Esophagus muscularis mucosa (tissue), 4 donors: Measurements from ENCODE around the gene ZCCHC17. TPM values are rescaled to one million over a fixed set of nuclear protein-coding genes. Genes with fewer than 3 reads are reported as not detected.

Experiments used
- DNase-seq: peaks from one replicate; pipeline ENCODE4 v3.0.0-alpha.2; 2017; ENCODE audit errors: extremely low spot score
- H3K27ac ChIP-seq, 4 donors: fragments of 200-600 bp; sonication (generic); replicated peaks in 1 of 4; 1 replicate in 3 of 4; 2 replicates in 1 of 4; pipeline ENCODE4 v1.5.1; 2016 to 2019; ENCODE audit warnings: mild to moderate bottlenecking in 1 of 4
- H3K27me3 ChIP-seq, 4 donors: fragments of 200-600 bp; sonication (generic); one replicate each; pipeline versions ENCODE4 v1.5.1 to v1.6.0; 2016 to 2019
- H3K36me3 ChIP-seq, 4 donors: fragments of 200-600 bp; sonication (generic); one replicate each; pipeline ENCODE4 v1.5.1; 2016 to 2019
- H3K4me1 ChIP-seq, 4 donors: fragments of 200-600 bp; sonication (generic); one replicate each; pipeline ENCODE4 v1.5.1; 2016 to 2019
- H3K4me3 ChIP-seq, 4 donors: fragments of 200-600 bp; sonication (generic); 1 replicate in 2 of 4; 2 replicates in 2 of 4; pipeline ENCODE4 v1.5.1; 2016 to 2019; ENCODE audit warnings: mild to moderate bottlenecking in 4 of 4, moderate library complexity in 1 of 4
- H3K9me3 ChIP-seq, 4 donors: fragments of 200-600 bp; sonication (generic); 1 replicate in 3 of 4; 2 replicates in 1 of 4; pipeline ENCODE4 v1.5.1; 2016 to 2019
- CTCF ChIP-seq, 3 experiments: fragments of 200-600 bp in 2 of 3; fragments of 450-650 bp in 1 of 3; sonication (generic) in 2 of 3; IDR thresholded peaks; one replicate each; pipeline ENCODE4 v1.5.1; 2017 to 2019; ENCODE audit warnings: antibody characterized with exemption in 3 of 3, mild to moderate bottlenecking in 2 of 3, moderate library complexity in 1 of 3
- EP300 ChIP-seq: sonication (generic); formaldehyde crosslinking; IDR thresholded peaks from one replicate; pipeline ENCODE4 v1.6.1; 2017; ENCODE audit warnings: antibody characterized with exemption
- POLR2A ChIP-seq: fragments of 450-650 bp; IDR thresholded peaks from one replicate; pipeline ENCODE4 v1.6.1; 2017; ENCODE audit warnings: antibody characterized with exemption, moderate library complexity, mild to moderate bottlenecking, low read depth
- POLR2AphosphoS5 ChIP-seq, 2 donors: sonication (generic); formaldehyde crosslinking; IDR thresholded peaks; one replicate each; pipeline ENCODE4 v1.6.1; 2017; ENCODE audit warnings: antibody characterized with exemption in 2 of 2
- WGBS: methylation state at CpG from one replicate; pipeline ENCODE4 v1.1.5; 2018; 5-methylcytosine and 5-hydroxymethylcytosine counted together
- intact Hi-C: fragments of 100-400 bp; cut with DNase I; formaldehyde crosslinking; loops from one replicate; pipeline ENCODE4 v1.15.1; 2023
- total RNA-seq, 4 donors: library from RNA; depleted of rRNA; stranded (reverse); fragments of >200 nt; gene quantifications; one replicate each; pipeline versions ENCODE4 v1.1.0 to v1.2.1, GENCODE V29; 2016

ZCCHC17 gene
- total RNA-seq, result 10 to 100 TPM; 20.9 to 29.6 (median 26.1) TPM

DNA sequence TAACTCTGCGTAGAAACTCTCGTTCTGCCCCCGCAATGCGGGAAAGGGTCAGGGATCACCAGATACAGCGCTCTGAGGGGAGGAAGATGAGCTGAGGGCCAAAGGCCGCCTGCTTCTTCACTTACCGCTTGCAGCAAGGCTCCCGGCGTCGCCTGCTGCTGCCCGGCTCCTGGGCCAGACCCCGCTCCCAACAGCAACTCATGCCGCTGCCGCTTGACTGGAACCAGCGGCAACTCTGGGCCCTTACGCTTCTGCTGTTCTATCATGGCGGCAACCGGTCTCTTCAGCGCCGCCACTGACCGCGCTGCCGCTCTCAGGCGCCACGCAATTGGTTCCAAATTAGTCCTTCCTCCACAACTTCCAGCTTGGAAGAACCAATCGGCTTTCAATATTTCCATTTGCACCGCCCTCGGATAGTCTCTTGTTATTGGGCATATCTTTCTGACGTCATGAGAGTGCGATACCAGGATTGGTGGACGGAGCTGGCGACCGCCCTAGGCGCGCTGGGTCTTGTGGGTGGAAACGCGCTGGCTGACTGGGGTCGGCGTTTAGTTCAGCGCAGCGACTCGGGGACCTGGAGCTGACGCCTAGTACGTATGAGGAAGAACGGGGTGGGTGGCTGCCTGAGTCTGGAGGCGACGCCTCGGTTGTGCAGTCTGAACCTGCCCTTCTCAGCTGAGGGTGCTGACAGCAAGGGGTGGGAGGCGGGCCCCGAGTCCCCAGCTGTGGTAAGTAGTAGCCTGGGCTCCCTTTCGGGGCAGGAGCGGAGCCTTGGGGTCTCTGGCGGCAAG lies at the start of gene ZCCHC17, which contains the start of gene SNRNP40:
Gene ZCCHC17 (plus strand): TSS at position 547 of the 791 bp plus-strand sequence. CDS start 13,067 bp downstream, outside the sequence.
Gene SNRNP40 (minus strand): TSS at position 303 of the 791 bp plus-strand sequence. CDS start 37 bp downstream, at position 266.
- Histone ChIP-seq H3K4me3 (peak within 1 kb of the TSS; percentile 69 to 92 (median 82)), H3K4me1 (peaks cover 21 to 51% (median 31%) of the 10 kb centered on the region in 4 donors), H3K27me3 (no peaks in the 10 kb centered on the region), H3K36me3 (peaks cover 19 to 21% (median 20%) of the 10 kb centered on the region in 4 donors), H3K9me3 (no peaks in the 10 kb centered on the region), H3K27ac (peak within 1 kb of the TSS; percentile 87 to 92 (median 90))
- intact Hi-C loops, result loop anchor here (10.0 kb wide), 1 partner anchor 132 kb away; no protein-coding TSS in a partner anchor
- peak; percentile 99 for DNase-seq
- 0% methylated on average over 42 of the region's 53 CpGs for WGBS
- TF ChIP-seq POLR2AphosphoS5 (IDR thresholded peaks at IDR 0.05) (peak; percentile 94 to 95), CTCF (IDR thresholded peaks at IDR 0.05) (peak in 1 of 3 experiments; percentile 16), POLR2A (peak; percentile 40), EP300 (no peak)

DNA sequence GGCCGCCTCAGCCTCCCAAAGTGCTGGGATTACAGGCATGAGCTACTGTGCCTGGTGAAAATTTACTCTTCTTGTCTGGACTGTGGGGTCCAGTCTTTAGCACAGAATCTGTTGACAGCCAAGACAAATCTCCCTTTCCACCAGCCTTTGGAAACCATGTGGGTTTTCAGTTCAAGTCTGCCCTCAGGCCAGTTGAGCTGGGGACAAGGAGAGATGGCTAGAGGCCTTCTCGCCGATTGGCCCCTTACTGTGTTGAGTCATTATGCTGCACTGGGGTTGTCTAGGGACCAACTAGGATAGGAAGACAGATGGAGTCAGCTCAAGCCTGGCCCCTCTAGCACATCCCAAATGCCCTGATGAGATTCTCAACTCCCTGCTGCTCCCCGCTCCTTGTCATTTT lies 48.6 kb upstream of the ZCCHC17 start:
- no peaks in the 10 kb centered on the region for H3K4me1 ChIP-seq
- 80% methylated on average over 3 of the region's 4 CpGs for WGBS
- DNase-seq, result no peak
- TF ChIP-seq POLR2AphosphoS5 (IDR thresholded peaks at IDR 0.05), result no peak
- no peak for TF ChIP-seq CTCF (IDR thresholded peaks at IDR 0.05)
- no peak for TF ChIP-seq POLR2A
- no peak for TF ChIP-seq EP300
- intact Hi-C loops, result no loop called here
- H3K27ac ChIP-seq, result no peak overlapping the region
- no peaks in the 10 kb centered on the region for H3K9me3 ChIP-seq
- no peaks in the 10 kb centered on the region for H3K27me3 ChIP-seq
- no peaks in the 10 kb centered on the region for H3K36me3 ChIP-seq
- H3K4me3 ChIP-seq, result no peak overlapping the region

DNA sequence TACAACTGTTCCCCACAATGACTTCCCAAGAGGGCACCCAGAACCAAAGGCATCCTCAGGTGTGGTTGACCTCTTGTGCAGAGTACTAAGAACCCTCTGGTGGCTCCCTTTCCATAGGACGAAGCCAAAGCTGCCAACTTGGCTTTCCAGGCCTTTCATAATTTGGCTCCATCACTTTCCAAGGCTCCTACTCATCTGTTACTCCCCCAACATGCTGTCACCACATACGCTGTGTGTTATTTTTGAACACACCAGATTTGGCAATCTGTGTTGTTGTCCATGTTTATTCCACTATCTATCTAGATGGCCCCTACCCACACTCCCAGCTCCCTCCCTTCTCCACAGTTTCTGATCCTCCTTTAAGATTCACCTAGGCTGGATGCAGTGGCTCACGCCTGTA lies 47.0 kb upstream of the ZCCHC17 start:
- no peak overlapping the region for H3K27ac ChIP-seq
- H3K4me1 ChIP-seq, result no peaks in the 10 kb centered on the region
- intact Hi-C loops, result no loop called here
- no peak for TF ChIP-seq POLR2A
- TF ChIP-seq POLR2AphosphoS5 (IDR thresholded peaks at IDR 0.05), result no peak
- no peak for TF ChIP-seq CTCF (IDR thresholded peaks at IDR 0.05)
- no peak for TF ChIP-seq EP300
- no peak overlapping the region for H3K4me3 ChIP-seq
- WGBS, result 89% methylated on average over 3 of the region's 3 CpGs
- DNase-seq, result no peak
- H3K9me3 ChIP-seq, result no peaks in the 10 kb centered on the region
- no peaks in the 10 kb centered on the region for H3K36me3 ChIP-seq
- no peaks in the 10 kb centered on the region for H3K27me3 ChIP-seq

- H3K27ac ChIP-seq, result no peak overlapping the region
- DNase-seq, result no peak
- no peak overlapping the region for H3K4me3 ChIP-seq
- H3K27me3 ChIP-seq, result no peaks in the 10 kb centered on the region
- H3K4me1 ChIP-seq, result no peaks in the 10 kb centered on the region
- intact Hi-C loops, result no loop called here
- no peaks in the 10 kb centered on the region for H3K9me3 ChIP-seq
- WGBS, result 100% methylated on average over 1 of the region's 1 CpG
- peaks cover 26 to 61% (median 55%) of the 10 kb centered on the region in 4 donors for H3K36me3 ChIP-seq
- TF ChIP-seq POLR2A (no peak), EP300 (no peak), CTCF (IDR thresholded peaks at IDR 0.05) (no peak), POLR2AphosphoS5 (IDR thresholded peaks at IDR 0.05) (no peak)
Observed at GRCh38 chr1:31257213-31257612, 39.6 kb upstream of the ZCCHC17 start.
